CD4-positive, alpha-beta T cell treated with Interleukin-12 subunit alpha and Interleukin-12 subunit beta, for 1 hour (primary cell): ENCODE data around the gene ASB9.
"Not testable (repeated sequence)": the region's sequence is repeated elsewhere in the genome, so short reads cannot be mapped to it uniquely, and the experiment has no call there.

Experiments
- DNase-seq: peaks from one replicate; pipeline ENCODE4 v3.0.0-alpha.2; 2020

Gene ASB9, protein sequence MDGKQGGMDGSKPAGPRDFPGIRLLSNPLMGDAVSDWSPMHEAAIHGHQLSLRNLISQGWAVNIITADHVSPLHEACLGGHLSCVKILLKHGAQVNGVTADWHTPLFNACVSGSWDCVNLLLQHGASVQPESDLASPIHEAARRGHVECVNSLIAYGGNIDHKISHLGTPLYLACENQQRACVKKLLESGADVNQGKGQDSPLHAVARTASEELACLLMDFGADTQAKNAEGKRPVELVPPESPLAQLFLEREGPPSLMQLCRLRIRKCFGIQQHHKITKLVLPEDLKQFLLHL

DNA sequence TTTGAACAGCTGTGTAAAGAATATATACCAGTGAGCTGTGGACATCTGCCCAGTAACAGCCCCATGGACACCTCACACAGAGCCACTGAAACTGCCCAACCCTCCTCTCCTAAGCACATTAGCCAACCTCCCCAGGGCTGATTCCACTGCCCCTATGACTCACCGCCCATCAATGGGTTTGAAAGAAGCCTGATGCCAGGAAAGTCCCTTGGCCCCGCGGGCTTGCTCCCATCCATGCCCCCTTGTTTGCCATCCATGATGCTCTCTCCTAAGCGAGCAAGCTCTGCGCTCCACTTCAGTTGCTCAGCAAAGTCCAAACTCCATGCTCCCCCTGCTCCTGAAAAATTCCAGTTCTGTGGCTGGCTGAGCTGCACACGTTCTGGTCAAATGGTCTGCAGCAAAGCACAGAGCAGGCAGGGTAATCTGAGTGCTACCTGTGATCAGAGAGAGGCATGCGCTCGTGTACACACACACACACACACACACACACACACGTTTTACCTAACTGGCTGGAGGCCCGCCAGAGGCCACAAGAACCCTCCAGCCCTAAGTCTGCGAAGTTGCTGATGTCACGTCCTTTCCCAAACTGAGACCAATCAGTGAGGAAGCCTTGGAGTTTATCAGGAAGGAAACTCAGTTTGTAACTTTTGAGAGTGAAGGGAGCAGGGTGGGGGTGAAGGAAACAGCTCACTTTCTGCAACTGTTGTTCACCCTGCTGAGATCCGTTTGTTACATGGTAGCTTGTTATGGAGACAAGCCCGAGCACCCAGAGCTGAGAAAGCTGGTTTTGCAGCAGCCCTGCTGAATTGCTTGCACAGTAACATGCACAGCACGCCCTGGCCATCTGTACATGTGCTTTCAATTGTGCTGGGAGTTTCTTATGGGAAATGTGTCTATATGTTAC, at the start of gene ASB9:
ASB9 (minus strand) TSS at position 466 of the 904 bp plus-strand sequence; CDS start at position 257, 209 bp downstream.
- peak; percentile 33 for DNase-seq

DNA sequence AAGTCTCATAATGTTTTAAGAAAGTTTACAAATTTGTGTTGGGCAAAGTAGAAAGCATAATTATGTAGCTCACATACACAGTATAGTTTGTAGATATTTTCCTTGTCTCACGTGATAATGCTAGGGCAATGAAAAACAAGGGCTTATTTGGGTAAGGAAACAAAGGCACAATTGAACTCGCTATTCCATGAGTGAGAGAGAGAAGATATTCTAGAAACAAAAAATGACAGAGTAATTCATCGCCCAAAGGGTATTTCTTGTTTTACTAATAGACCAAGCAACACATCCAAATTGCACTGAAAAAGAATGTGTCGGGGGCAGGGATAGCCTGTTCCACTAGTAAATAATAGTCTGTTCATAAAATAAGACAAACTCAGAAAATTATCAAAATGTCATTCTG, 49.2 kb upstream of the ASB9 start:
- DNase-seq, result no peak

DNA sequence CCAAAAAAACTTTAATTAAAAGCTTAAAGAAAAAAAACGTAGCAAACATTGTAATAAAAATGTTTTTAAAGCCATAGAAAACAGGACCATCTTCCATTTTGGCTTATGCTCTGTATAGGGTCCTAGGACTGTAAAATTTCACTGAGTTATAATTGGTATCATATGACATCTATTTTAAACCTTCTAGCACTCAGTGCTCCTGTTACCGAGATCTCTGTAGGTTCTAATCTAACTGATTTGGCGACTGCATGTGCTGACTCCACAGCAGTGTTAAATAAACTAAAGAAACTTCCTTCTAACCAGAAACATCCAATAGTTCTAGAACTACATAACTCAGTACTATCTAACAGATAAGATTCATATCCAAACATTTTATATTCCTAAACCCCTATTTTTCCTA, 45.6 kb upstream of the ASB9 start, which contains the start of gene ASB11:
ASB11 (minus strand) TSS at position 132 of the 400 bp plus-strand sequence; CDS start at position 97, 35 bp downstream.
- DNase-seq, result no peak

DNA sequence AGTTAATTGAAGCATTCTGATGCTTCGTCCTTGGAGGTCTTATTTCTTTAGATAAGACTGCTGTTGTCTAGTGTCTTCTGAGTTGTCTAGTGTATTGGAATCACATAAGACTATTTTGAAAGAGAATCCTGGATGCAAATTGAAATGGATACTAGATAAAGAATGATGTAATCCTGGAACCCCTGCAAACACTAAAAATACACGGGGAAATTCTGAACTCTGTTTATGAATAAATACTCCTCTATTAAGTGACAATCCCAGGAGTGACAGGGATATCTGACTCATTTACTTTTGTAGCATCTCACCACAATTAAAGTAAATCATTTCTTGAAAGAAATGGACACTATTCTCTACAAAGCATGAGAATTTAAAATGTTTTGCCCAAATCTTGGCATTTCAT, 44.6 kb upstream of the ASB9 start:
- DNase-seq, result no peak

DNA sequence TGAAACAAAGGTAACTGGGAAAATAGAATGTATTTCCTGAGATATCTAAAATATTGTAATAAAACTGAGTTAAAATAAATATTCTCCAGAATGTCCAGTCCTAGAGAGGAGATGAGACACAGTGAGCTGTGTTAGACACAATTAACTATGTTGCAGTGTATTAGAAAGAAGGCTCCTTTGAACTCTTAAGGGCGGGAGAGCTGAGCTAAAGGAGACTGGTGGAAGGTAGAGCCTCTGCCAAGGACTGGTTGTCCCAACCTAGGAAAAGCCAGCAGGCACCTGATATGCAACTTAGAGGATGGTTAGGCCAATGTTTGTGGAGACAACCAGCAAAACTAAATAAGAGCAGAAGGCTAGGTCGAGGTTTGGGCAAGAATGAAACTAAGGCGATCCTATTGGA, 41.2 kb upstream of the ASB9 start:
- DNase-seq, result no peak

DNA sequence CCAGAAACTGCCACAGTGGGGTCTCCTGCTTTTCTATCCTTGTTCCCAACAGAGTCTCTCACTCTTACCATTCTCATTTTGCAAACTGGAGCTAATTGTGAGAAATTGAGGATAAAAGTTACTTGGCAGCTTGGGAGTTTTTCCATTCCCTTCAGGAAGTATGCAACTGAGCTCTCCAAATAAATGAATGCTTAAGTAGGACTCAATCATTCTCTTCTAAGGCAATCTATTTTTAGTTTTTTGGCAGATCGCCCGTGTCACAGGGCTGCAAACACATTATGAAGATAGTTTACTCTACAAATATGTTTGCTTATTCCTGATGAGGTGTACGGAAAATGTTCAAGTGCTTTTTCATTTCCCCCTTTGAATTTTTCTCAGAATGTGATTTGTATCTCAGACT, 40.2 kb upstream of the ASB9 start:
- no peak for DNase-seq

DNA sequence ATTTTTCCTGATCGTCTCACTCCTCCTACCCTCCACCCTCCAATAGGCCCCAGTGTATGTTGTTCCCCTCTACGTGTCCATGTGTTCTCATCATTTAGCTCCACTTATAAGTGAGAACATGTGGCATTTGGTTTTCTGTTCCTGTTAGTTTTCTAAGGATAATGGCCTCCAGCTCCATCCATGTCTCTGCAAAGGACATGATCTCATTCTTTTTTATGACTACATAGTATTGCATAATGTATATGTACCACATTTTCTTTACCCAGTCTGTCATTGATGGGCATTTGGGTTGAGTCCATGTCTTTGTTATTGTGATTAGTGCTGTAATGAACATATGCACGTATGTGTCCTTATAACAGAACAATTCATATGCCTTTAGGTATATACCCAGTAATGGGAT, 36.0 kb upstream of the ASB9 start:
- not testable (repeated sequence) for DNase-seq

DNA sequence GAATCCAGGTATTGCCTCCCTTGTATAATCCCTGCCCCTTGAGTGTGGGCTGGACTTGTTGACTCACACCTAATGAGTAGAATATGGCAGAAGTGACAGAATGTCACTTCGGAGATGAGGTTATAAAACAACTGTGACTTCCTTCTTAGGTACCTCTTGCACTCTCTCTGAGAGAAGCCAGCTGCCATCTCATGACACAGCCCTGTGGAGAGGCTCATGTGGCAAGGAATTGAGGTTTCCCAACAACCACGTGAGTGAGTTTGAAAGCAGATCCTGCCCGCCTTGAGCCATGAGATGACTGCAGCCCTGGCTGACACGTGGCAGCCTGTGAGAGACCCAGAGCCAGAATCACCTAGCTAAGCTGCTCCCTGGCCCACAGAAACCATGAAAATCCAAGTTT, 32.0 kb upstream of the ASB9 start:
- no peak for DNase-seq

DNA sequence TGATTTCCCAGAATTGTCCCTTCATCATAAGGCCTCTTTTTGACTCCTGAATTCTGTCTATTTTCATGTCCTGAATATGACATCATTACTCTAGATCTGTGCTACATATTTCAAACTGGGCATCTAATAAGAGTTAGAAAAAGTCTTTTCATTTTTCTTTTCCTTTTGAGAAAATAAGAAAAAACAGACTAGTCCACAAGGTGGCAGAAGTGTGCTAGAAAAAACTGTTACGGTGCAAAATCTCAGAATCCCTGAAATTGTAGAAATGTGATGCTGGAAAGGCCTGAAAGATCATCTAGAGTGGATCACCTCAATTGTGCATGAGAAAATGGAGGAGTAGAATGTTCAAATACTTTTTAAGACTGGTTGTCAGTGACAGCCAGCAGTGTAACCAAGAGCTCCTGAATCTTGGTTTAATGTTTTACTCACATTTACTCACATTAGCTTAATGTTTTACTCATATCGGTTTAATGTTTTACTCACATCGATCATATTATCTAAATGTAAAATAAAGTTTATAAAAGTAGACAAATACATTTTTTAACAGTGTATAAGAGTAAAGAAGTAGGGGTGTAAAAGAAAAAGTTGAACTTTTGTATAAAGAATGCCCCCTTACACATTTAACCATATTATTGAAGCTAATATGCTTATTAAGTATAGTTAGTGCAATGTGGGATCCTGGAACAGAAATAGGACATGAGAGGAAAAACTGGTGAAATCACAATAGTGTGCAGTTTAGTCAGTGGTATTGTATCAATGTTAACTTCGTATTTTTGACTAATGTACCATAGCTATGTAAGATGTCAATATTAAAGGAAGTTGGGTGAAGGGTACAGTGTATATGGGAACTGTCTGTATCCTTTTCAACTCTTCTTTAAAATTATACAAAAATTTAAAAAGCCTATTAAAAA, 30.3 kb upstream of the ASB9 start:
- DNase-seq, result no peak

DNA sequence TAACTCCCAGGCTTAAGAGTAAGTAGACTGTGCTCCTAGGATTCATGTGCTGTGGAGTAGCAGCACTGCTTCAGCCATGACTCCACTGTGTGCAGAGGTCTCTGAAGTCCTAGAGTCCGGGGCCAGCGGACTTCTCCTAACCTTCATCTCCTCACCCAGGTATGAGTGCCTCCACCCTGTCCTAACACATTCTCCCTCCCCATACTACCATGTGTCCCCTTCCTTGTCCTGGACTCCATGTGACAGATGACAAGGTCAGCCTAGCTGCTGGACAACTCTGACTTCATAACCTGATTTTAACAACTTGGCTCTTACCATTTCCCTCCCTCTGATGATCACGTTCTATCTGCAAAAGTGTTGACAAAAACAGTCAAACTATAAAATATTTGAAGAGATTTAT, 28.9 kb upstream of the ASB9 start:
- DNase-seq, result no peak

DNA sequence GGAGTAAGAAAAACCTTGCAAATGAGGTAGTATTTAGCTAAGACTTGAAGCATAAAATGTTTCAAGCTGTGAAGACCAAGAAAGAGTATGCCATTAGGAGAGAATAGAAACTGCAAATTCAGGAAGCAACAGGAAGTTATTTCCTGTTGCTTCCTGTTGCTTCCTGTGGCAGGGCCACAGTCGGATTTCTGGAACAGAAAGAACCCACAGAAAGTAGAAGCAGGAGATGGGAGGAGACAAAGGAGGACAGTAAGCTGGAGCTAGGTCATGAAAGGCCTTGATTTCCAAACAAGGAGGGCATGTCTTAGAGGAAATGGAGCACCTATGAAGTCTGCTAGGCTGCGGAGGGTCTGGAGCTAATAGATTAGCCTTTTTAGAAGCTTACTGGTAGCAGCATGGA, 28.3 kb upstream of the ASB9 start:
- DNase-seq, result no peak

DNA sequence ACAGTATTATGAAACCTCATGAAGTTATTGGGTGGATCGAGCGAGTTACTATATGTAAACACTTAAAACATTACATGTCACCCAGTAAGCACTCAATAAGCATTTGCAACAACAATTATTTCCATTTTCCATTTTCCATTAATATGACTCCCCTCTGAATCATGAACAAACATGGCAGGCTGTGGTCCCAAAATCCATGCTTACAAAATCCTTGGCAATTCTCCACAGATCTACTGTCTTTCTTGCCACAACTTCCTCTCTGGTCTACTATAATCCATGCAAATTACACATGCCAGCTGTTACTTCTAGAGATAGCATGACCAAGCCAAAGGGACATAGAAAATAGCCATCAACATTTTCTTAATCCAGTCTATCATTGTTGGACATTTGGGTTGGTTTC, 23.6 kb upstream of the ASB9 start:
- no peak for DNase-seq

DNA sequence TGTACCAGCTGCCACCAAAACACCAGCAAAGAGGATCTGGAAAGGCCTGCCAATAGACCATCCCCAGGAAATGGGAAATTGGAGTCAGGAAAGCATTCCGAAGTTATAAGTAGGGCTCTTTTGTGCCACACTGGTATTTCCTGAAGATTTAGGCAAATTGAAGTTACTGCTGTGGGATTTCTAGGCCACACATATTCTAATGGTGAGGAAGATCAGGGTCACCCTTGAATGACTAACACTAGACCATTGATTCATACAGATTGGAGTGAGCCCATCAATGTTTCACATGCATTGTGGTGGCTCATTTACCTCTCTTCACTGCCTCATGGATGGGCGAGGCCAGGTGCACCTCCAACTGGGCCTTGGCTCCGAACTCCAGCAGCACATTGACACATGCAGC, 23.0 kb upstream of the ASB9 start:
- no peak for DNase-seq

DNA sequence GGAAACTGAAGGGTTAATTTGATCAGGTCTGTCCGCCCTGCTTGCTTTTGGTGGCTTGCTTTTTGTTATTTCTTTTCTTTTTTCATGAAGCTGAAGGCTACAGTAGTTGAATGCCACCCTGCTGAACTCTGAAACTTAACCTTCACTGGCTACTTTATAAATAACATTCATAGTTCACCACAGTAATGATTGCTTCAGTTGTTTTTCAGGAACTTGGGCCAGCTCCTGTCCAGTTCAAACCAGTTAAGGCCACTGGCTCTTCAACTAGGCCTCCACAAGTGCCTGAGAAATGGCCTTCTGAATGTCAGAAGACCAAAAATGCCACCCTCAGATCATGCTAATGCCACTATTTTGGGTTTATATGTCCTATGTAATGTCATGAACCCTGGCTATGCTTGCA, 7.7 kb upstream of the ASB9 start:
- DNase-seq, result no peak

DNA sequence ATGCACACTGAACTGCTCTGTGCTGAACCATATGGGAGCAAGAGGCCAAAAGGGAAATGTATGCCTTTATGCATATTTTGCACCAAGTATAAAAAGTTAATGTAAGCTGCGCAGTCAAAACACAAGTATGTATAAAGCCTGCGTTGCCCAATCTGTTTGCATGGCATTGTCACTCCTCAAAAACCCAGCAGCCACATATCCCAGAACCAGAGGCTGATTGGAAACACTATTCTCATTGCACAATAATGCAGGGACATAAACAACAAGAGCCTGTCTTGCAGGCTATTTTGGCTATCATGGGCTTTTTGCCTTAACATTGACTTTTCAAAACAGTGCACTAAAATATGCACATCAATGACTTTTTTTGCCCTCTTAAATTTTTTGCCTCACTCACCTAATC, 5.1 kb upstream of the ASB9 start:
- DNase-seq, result no peak

DNA sequence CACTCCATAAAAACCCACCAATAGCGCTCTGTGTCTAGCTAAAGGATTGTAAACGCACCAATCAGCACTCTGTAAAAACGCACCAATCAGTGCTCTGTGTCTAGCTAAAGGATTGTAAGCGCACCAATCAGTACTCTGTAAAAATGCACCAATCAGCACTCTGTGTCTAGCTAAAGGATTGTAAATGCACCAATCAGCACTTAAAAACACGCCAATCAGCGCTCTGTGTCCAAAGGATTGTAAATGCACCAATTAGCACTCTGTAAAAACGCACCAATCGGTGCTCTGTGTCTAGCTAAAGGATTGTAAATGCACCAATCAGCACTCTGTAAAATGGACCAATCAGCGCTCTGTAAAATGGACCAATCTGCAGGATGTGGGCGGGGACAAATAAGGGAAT, 3.4 kb upstream of the ASB9 start:
- DNase-seq, result not testable (repeated sequence)

DNA sequence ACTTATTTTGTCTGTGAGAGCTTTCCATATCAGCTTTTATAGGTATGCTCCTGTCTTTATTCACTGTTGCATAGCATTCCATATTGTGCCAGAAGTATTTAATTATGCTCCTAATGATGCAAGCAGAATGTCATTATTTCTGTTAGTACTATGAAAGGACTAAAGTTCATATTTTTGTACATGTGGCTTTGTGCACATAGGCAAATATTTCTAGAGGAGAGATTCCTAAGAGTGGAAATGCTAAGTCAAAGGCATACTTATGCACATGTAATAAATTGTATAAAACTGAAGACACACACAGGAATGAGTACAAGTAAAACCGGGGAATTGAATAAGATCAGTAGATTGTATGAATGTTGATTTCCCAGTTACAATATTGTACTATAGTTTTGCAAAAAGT, 1.9 kb upstream of the ASB9 start:
- DNase-seq, result no peak

DNA sequence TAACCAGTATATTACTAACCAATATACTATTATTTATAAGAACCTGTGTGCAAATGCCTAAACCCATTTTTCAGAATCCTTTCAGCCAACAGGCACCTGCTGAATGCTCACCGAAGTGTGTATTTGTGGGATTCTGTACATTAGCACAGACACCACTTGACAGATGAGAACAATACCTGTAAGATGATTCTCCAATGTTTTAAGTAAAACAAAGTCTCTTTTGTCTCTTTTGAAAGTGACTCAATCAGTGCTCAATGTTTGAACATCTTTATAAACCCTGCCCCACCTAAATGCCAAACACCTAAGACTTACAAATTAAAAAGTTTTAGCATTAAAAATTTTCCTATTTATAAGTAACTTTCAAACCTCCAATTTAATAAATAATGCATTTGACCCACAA, 763 bp downstream of the ASB9 start:
- DNase-seq, result no peak

DNA sequence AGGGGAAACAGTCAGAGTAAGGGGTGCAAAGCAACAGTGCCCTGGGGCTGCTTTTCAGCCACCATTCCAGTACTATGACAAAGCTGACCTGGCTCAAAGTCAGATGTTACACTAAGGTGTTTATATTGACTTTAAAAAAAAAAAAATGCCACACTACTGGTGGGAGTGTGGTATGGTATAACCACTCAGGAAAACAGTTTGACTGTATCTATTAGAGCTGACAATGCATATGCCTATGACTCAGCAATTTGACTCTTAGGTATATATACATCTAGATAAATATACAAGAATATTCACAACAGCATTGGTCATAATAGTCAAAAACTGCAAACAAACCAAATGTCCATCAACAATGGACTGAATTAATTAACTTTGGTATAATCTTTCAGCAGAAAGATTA, 15.0 kb downstream of the ASB9 start:
- DNase-seq, result no peak

DNA sequence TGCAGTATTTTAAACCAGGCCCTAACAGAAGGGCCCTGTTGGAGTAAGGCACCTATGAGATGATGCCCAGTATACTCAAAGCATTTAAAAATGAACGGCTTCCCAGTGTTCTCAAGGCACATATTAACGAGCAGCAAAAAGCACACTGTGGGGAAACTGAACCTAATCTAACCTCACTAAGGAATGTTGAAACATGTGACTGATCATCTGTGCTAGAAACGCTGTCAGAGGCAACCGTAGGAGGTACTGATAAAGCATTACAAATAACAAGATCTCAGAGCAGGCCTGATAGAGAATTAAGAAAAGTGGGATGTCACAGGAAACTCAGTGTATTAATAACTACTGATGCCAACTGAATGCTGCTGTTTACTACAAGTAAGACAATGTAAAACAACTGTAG, 24.0 kb downstream of the ASB9 start:
- no peak for DNase-seq

DNA sequence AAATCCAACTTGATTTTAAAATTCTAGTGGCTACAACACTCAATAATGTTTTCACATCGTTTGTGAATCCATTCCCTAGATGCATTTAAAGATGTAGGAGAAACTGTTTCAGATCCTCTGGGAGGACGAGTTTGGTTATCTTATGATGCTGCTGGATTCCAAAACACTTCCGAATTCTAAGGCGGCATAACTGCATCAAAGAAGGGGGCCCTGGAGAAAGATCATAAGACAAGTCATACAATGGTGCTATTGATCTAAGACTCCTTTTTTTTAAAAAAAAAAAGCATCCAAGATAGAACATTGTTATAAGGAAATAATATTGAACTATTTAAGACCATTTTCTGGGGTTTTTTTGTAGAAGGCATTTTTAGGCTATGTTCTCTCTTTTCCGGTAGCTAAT, 25.5 kb downstream of the ASB9 start:
- DNase-seq, result no peak

DNA sequence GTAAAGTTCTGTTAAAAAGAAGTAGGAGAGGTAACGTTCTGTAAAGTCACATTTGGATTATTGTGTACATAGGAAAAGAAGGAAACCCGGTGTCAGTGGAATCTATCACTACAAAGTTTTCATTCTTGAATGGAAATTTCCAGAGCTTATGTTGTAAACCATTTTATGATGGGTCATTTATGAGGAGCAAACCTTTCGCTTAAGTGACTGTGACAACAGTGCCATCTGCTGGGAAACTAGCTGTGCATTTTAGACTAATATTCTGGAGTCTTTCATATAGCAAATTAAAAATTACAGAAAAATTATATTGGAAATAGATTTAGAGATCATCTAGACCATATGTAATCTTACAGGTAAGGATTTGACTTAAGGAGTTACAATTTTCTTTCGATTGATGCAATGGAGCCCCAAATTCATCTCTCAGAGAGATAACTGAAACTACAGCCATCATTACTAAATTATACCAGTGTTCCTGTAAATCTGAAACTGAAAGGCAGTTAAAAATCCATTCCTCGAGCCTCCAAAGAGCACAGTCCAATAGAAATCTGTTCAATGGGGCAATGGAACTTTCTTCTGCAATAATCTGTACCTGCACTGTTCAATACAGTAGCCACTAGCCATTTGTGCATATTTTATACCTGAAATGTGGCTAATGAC, 26.9 kb downstream of the ASB9 start:
- peak; percentile 56 for DNase-seq

DNA sequence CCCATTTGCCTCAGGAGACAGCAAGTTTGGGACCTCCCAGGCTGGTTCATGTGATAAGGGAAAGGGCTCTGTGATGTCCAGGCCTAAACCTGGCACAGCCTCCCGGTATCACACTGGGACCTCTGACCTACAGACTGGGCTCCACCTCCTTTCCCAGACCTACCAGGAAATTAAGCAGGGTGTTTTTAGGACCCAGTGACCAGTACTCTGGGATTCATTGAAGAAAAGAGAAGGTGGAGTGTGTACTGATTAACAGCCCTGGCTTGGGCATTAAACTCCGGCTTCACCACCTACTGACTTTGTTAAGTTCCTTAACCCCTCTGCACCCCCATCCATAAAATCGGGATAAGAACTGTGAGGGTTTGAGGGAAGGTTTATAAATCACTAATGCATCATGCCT, 28.6 kb downstream of the ASB9 start:
- no peak for DNase-seq
